A549 (cell line): ENCODE data around the gene MAN2A2. TPM values are rescaled to one million over a fixed set of nuclear protein-coding genes. Genes with fewer than 3 reads are reported as not detected.

ENCODE experiments used
- ATAC-seq, 2 experiments: fragments of 200-7000 bp in 1 of 2; fragments of >200 bp in 1 of 2; cut with Nextera tagmentation in 1 of 2; cut with Tn5 transposase in 1 of 2; 3 replicates each; pipeline versions ENCODE4 v1.8.0 to v1.9.1; 2018 to 2020; ENCODE audit warnings: mild to moderate bottlenecking in 1 of 2, moderate library complexity in 1 of 2
- CTCF ChIA-PET: fragments of 300-600 bp; sonication (Branson Sonifier 250); formaldehyde crosslinking; extraction: SDS; loops from one replicate; lab custom pipeline; 2021; ENCODE audit warnings: antibody characterized with exemption, inconsistent platforms; lab: Yijun Ruan, JAX
- POLR2A ChIA-PET: fragments of 350-600 bp; formaldehyde crosslinking; extraction: SDS; loops from one replicate; lab custom pipeline; 2021; ENCODE audit warnings: antibody characterized with exemption, inconsistent platforms; lab: Yijun Ruan, JAX
- DNase-seq, 2 experiments: peaks; one replicate each; pipeline versions ENCODE4 v3.0.0 to v3.0.0-alpha.2; 2011 to 2016; ENCODE audit warnings: low read depth in 1 of 2, low spot score in 1 of 2
- FAIRE-seq: peaks from 2 replicates; lab custom pipeline; 2011; peaks lifted over from hg19 to GRCh38; lab: Jason Lieb, UNC
- H3K27ac ChIP-seq, 2 experiments: fragments of >200 bp; sonication (Bioruptor Twin); formaldehyde crosslinking; 3 replicates each; pipeline ENCODE4 v1.5.1; 2016 to 2017
- H3K4me1 ChIP-seq: fragments of >200 bp; sonication (Bioruptor Twin); formaldehyde crosslinking; 3 replicates; pipeline ENCODE4 v1.6.1; 2016
- H3K4me2 ChIP-seq: fragments of >200 bp; sonication (Bioruptor Twin); formaldehyde crosslinking; 3 replicates; pipeline ENCODE4 v1.6.1; 2016
- H3K4me3 ChIP-seq: fragments of >200 bp; sonication (Bioruptor Twin); formaldehyde crosslinking; 3 replicates; pipeline ENCODE4 v1.5.1; 2016
- H3K9me3 ChIP-seq: fragments of >200 bp; sonication (Bioruptor Twin); formaldehyde crosslinking; 3 replicates; pipeline ENCODE4 v1.6.1; 2016
- CHD4 ChIP-seq: fragments of 200-600 bp; sonication (generic); IDR thresholded peaks from 2 replicates; pipeline ENCODE4 v1.6.1; 2016; ENCODE audit warnings: antibody characterized with exemption, mild to moderate bottlenecking, borderline replicate concordance
- FOXS1 ChIP-seq: fragments of 250-450 bp; sonication (Bioruptor Pico); IDR thresholded peaks from 2 replicates; pipeline ENCODE4 v1.5.0; 2020; ENCODE audit warnings: mild to moderate bottlenecking, moderate library complexity
- HOXA7 ChIP-seq: fragments of 250-450 bp; sonication (Bioruptor Pico); IDR thresholded peaks from 2 replicates; pipeline ENCODE4 v1.5.0; 2020; ENCODE audit warnings: mild to moderate bottlenecking, moderate library complexity
- HOXB13 ChIP-seq: fragments of 250-450 bp; sonication (Bioruptor Pico); IDR thresholded peaks from 2 replicates; pipeline ENCODE4 v1.5.0; 2020; ENCODE audit warnings: low read depth, mild to moderate bottlenecking, moderate library complexity
- JUN ChIP-seq, 2 experiments: fragments of >200 bp; sonication (Bioruptor Twin); formaldehyde crosslinking; IDR thresholded peaks; 2 replicates in 1 of 2; 3 replicates in 1 of 2; pipeline ENCODE4 v1.6.1; 2016 to 2017
- JUNB ChIP-seq: fragments of >200 bp; sonication (Bioruptor Twin); formaldehyde crosslinking; IDR thresholded peaks from 2 replicates; pipeline ENCODE4 v1.6.1; 2016
- KDM1A ChIP-seq: fragments of 200-600 bp; sonication (generic); IDR thresholded peaks from 2 replicates; pipeline ENCODE4 v1.6.1; 2016; ENCODE audit warnings: low read depth, mild to moderate bottlenecking
- NR3C1 ChIP-seq: fragments of >200 bp; sonication (Bioruptor Twin); formaldehyde crosslinking; IDR thresholded peaks from 3 replicates; pipeline ENCODE4 v1.6.1; 2017
- PHF8 ChIP-seq: fragments of 200-600 bp; sonication (generic); IDR thresholded peaks from 2 replicates; pipeline ENCODE4 v1.6.1; 2016; ENCODE audit warnings: low read depth, mild to moderate bottlenecking, antibody characterized with exemption, moderate library complexity, borderline replicate concordance
- RFX5 ChIP-seq: fragments of 450-650 bp; IDR thresholded peaks from 2 replicates; pipeline ENCODE4 v1.7.1; 2014; ENCODE audit warnings: antibody characterized with exemption, mild to moderate bottlenecking, moderate library complexity
- RNF2 ChIP-seq: fragments of 200-600 bp; sonication (generic); IDR thresholded peaks from 2 replicates; pipeline ENCODE4 v1.6.1; 2016; ENCODE audit warnings: low read depth, mild to moderate bottlenecking, antibody characterized with exemption, moderate library complexity, borderline replicate concordance
- TFCP2L1 ChIP-seq: fragments of 250-450 bp; sonication (Bioruptor Pico); IDR thresholded peaks from 2 replicates; pipeline ENCODE4 v1.5.0; 2021; ENCODE audit warnings: mild to moderate bottlenecking
- USF2 ChIP-seq: fragments of 450-650 bp; IDR thresholded peaks from 2 replicates; pipeline ENCODE4 v1.6.1; 2014; ENCODE audit warnings: antibody characterized with exemption
- ZNF302 ChIP-seq: fragments of 250-450 bp; sonication (Bioruptor Pico); IDR thresholded peaks from 2 replicates; pipeline ENCODE4 v1.9.0; 2021; ENCODE audit warnings: inconsistent platforms, mild to moderate bottlenecking, moderate library complexity
- WGBS: methylation state at CpG from one replicate; pipeline ENCODE4 v1.1.6; 2017; ENCODE audit errors: missing lambda C conversion rate; 5-methylcytosine and 5-hydroxymethylcytosine counted together
- polyA plus RNA-seq, 4 experiments: library from polyadenylated mRNA; depleted of rRNA in 3 of 4; stranded (reverse); fragments of >200 nt; fragmentation: RNase III in 1 of 4; extraction: RNeasy Plus Mini Kit Qiagen cat#74134 plus additional on column Dnase treatment in 1 of 4; gene quantifications; 2 replicates in 3 of 4; 3 replicates in 1 of 4; pipeline ENCODE4 v1.2.3, GENCODE V29; 2011 to 2017
- TF ChIP-seq, protein P1 (sequence below): IDR thresholded peaks from 2 replicates; pipeline ENCODE4 v1.6.1; 2012
- TF ChIP-seq, protein P2 (sequence below): fragments of 200-600 bp; sonication (generic); IDR thresholded peaks from 2 replicates; pipeline ENCODE4 v1.6.1; 2016; ENCODE audit warnings: antibody characterized with exemption, mild to moderate bottlenecking, moderate library complexity
- TF ChIP-seq, protein P3 (sequence below): fragments of 250-450 bp; sonication (Bioruptor Pico); IDR thresholded peaks from 2 replicates; pipeline ENCODE4 v1.5.0; 2020; ENCODE audit warnings: low read depth, mild to moderate bottlenecking, moderate library complexity
- TF ChIP-seq, protein P4 (sequence below): fragments of >200 bp; sonication (Bioruptor Twin); formaldehyde crosslinking; IDR thresholded peaks from 3 replicates; pipeline ENCODE4 v1.5.1; 2016
- TF ChIP-seq, protein P5 (sequence below): IDR thresholded peaks from 2 replicates; pipeline ENCODE4 v1.6.1; 2012

Gene MAN2A2
- polyA plus RNA-seq, 2 of the 4 experiments (the other 2 are of a cell fraction): 22.0 to 32.6 TPM

DNA sequence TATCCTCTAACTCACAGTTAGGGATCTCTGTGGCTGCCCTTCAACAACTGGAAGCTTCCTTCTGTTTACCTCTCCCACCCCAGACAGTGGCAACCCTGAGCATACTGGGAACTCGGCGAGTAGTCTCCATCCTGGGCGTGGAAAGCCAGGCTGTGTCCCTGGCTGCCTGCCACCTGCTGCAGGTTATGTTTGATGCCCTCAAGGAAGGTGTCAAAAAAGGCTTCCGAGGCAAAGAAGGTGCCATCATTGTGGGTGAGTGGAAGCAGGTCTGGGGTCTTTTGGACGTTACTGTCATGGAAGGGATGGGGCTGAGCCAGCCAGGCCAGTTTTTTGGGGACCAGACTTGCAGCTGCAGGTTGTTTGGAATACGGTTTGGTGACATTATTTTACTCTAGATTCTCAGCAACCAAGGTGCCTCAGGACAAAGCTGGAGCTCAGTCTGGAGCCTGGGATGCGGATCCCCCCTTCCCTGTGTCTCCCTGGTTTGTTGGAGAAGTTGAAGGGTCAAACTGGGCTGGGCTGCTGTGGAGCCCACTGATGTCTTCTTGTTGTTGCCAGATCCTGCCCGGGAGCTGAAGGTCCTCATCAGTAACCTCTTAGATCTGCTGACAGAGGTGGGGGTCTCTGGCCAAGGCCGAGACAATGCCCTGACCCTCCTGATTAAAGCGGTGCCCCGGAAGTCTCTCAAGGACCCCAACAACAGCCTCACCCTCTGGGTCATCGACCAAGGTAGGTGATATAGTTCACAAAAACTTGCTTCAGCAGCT lies 39.4 kb downstream of the MAN2A2 start:
- Histone ChIP-seq H3K9me3 (no peaks in the 10 kb centered on the region), H3K4me1 (no peaks in the 10 kb centered on the region), H3K4me3 (no peak overlapping the region), H3K27ac (no peak overlapping the region), H3K4me2 (no peak overlapping the region)
- ATAC-seq (no peak), FAIRE-seq (no peak), DNase-seq (no peak)
- ChIA-PET POLR2A (interaction anchor here (1.0 kb wide), 1 partner anchor 12 kb away, joined by 3 read pairs; the partner anchor contains the start of gene RCCD1), CTCF (interaction anchor here (0.7 to 25.4 kb wide), 8 partner anchors 6 to 329 kb away, joined by 3 to 536 read pairs (median 4); partner anchors contain the start of genes HDDC3, MAN2A2, RCCD1 and UNC45A)
- no peak for TF ChIP-seq JUN (IDR thresholded peaks at IDR 0.05)
- TF ChIP-seq TFCP2L1 (CRISPR knock-in tag): no peak
- no peak for TF ChIP-seq NR3C1
- TF ChIP-seq, protein P1, sequence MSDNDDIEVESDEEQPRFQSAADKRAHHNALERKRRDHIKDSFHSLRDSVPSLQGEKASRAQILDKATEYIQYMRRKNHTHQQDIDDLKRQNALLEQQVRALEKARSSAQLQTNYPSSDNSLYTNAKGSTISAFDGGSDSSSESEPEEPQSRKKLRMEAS: no peak
- no peak for TF ChIP-seq ZNF302 (CRISPR knock-in tag)
- no peak for TF ChIP-seq KDM1A
- TF ChIP-seq, protein P2, sequence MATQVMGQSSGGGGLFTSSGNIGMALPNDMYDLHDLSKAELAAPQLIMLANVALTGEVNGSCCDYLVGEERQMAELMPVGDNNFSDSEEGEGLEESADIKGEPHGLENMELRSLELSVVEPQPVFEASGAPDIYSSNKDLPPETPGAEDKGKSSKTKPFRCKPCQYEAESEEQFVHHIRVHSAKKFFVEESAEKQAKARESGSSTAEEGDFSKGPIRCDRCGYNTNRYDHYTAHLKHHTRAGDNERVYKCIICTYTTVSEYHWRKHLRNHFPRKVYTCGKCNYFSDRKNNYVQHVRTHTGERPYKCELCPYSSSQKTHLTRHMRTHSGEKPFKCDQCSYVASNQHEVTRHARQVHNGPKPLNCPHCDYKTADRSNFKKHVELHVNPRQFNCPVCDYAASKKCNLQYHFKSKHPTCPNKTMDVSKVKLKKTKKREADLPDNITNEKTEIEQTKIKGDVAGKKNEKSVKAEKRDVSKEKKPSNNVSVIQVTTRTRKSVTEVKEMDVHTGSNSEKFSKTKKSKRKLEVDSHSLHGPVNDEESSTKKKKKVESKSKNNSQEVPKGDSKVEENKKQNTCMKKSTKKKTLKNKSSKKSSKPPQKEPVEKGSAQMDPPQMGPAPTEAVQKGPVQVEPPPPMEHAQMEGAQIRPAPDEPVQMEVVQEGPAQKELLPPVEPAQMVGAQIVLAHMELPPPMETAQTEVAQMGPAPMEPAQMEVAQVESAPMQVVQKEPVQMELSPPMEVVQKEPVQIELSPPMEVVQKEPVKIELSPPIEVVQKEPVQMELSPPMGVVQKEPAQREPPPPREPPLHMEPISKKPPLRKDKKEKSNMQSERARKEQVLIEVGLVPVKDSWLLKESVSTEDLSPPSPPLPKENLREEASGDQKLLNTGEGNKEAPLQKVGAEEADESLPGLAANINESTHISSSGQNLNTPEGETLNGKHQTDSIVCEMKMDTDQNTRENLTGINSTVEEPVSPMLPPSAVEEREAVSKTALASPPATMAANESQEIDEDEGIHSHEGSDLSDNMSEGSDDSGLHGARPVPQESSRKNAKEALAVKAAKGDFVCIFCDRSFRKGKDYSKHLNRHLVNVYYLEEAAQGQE: no peak
- TF ChIP-seq, protein P3, sequence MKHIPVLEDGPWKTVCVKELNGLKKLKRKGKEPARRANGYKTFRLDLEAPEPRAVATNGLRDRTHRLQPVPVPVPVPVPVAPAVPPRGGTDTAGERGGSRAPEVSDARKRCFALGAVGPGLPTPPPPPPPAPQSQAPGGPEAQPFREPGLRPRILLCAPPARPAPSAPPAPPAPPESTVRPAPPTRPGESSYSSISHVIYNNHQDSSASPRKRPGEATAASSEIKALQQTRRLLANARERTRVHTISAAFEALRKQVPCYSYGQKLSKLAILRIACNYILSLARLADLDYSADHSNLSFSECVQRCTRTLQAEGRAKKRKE (CRISPR knock-in tag): no peak
- no peak for TF ChIP-seq RNF2
- no peak for TF ChIP-seq PHF8
- no peak for TF ChIP-seq FOXS1 (CRISPR knock-in tag)
- TF ChIP-seq RFX5: no peak
- TF ChIP-seq, protein P4, sequence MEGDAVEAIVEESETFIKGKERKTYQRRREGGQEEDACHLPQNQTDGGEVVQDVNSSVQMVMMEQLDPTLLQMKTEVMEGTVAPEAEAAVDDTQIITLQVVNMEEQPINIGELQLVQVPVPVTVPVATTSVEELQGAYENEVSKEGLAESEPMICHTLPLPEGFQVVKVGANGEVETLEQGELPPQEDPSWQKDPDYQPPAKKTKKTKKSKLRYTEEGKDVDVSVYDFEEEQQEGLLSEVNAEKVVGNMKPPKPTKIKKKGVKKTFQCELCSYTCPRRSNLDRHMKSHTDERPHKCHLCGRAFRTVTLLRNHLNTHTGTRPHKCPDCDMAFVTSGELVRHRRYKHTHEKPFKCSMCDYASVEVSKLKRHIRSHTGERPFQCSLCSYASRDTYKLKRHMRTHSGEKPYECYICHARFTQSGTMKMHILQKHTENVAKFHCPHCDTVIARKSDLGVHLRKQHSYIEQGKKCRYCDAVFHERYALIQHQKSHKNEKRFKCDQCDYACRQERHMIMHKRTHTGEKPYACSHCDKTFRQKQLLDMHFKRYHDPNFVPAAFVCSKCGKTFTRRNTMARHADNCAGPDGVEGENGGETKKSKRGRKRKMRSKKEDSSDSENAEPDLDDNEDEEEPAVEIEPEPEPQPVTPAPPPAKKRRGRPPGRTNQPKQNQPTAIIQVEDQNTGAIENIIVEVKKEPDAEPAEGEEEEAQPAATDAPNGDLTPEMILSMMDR: no peak
- no peak for TF ChIP-seq CHD4
- no peak for TF ChIP-seq JUNB
- no peak for TF ChIP-seq USF2
- TF ChIP-seq HOXA7 (CRISPR knock-in tag): no peak
- TF ChIP-seq, protein P5, sequence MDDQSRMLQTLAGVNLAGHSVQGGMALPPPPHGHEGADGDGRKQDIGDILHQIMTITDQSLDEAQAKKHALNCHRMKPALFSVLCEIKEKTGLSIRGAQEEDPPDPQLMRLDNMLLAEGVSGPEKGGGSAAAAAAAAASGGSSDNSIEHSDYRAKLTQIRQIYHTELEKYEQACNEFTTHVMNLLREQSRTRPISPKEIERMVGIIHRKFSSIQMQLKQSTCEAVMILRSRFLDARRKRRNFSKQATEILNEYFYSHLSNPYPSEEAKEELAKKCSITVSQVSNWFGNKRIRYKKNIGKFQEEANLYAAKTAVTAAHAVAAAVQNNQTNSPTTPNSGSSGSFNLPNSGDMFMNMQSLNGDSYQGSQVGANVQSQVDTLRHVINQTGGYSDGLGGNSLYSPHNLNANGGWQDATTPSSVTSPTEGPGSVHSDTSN: no peak
- no peak for TF ChIP-seq HOXB13 (CRISPR knock-in tag)
- WGBS: 91% methylated on average over 12 of the region's 12 CpGs
